SK-N-SH treated with all-trans-retinoic acid at 6 μM for 48 hours (cell line): ENCODE measurements around the gene CBR1.

Experiments
- ATAC-seq: fragments of 200-7000 bp; cut with Tn5 transposase; 3 replicates; pipeline ENCODE4 v1.9.1; 2020; ENCODE audit warnings: mild to moderate bottlenecking, moderate library complexity
- ARNTL ChIP-seq: fragments of 450-650 bp; formaldehyde crosslinking; IDR thresholded peaks from 2 replicates; pipeline ENCODE4 v1.5.0; 2020; ENCODE audit warnings: low read depth, mild to moderate bottlenecking, moderate library complexity, borderline replicate concordance
- BACH2 ChIP-seq: fragments of 250-450 bp; sonication (Bioruptor Pico); IDR thresholded peaks from 2 replicates; pipeline ENCODE4 v1.9.0; 2021; ENCODE audit warnings: mild to moderate bottlenecking, borderline replicate concordance
- CSDC2 ChIP-seq: fragments of 250-450 bp; sonication (Bioruptor Pico); IDR thresholded peaks from 2 replicates; pipeline ENCODE4 v1.5.0; 2020; ENCODE audit warnings: mild to moderate bottlenecking, moderate library complexity
- ESRRG ChIP-seq: fragments of 250-450 bp; sonication (Bioruptor Pico); IDR thresholded peaks from 2 replicates; pipeline ENCODE4 v1.6.1; 2021; ENCODE audit warnings: mild to moderate bottlenecking
- GLIS3 ChIP-seq: fragments of 250-450 bp; sonication (Bioruptor Pico); IDR thresholded peaks from 2 replicates; pipeline ENCODE4 v1.5.0; 2020; ENCODE audit warnings: mild to moderate bottlenecking, moderate library complexity
- ISL1 ChIP-seq: fragments of 250-450 bp; sonication (Bioruptor Pico); IDR thresholded peaks from 2 replicates; pipeline ENCODE4 v2.1.2; 2022; ENCODE audit warnings: mild to moderate bottlenecking, moderate library complexity
- OSR1 ChIP-seq: fragments of 250-450 bp; sonication (Bioruptor Pico); IDR thresholded peaks from 2 replicates; pipeline ENCODE4 v1.8.0; 2022; ENCODE audit warnings: moderate library complexity, mild to moderate bottlenecking, inconsistent platforms
- PPARA ChIP-seq: fragments of 250-450 bp; sonication (Bioruptor Pico); IDR thresholded peaks from 2 replicates; pipeline ENCODE4 v1.5.0; 2020; ENCODE audit warnings: mild to moderate bottlenecking, borderline replicate concordance
- RARB ChIP-seq: fragments of 250-450 bp; sonication (Bioruptor Pico); IDR thresholded peaks from 2 replicates; pipeline ENCODE4 v1.8.0; 2021; ENCODE audit warnings: mild to moderate bottlenecking, moderate library complexity
- SNAI2 ChIP-seq: fragments of 250-450 bp; sonication (Bioruptor Pico); IDR thresholded peaks from 2 replicates; pipeline ENCODE4 v1.5.0; 2020; ENCODE audit warnings: mild to moderate bottlenecking, moderate library complexity
- TOX ChIP-seq: fragments of 250-450 bp; sonication (Bioruptor Pico); IDR thresholded peaks from 2 replicates; pipeline ENCODE4 v1.8.0; 2021; ENCODE audit warnings: mild to moderate bottlenecking, moderate library complexity, borderline replicate concordance
- ZC3H10 ChIP-seq: fragments of 250-450 bp; sonication (Bioruptor Pico); IDR thresholded peaks from 2 replicates; pipeline ENCODE4 v1.5.1; 2021; ENCODE audit warnings: mild to moderate bottlenecking, moderate library complexity
- ZFP3 ChIP-seq: fragments of 250-450 bp; sonication (Bioruptor Pico); IDR thresholded peaks from 2 replicates; pipeline ENCODE4 v1.5.0; 2020; ENCODE audit warnings: mild to moderate bottlenecking, moderate library complexity
- ZNF565 ChIP-seq: fragments of 450-650 bp; formaldehyde crosslinking; conservative IDR thresholded peaks from 2 replicates; pipeline ENCODE4 v1.5.0; 2020; ENCODE audit warnings: low read depth, mild to moderate bottlenecking, moderate library complexity
- ZNF8 ChIP-seq: fragments of 450-650 bp; formaldehyde crosslinking; IDR thresholded peaks from 2 replicates; pipeline ENCODE4 v1.5.0; 2020; ENCODE audit warnings: mild to moderate bottlenecking, moderate library complexity
- TF ChIP-seq, protein P1 (sequence below): fragments of 250-450 bp; sonication (Bioruptor Pico); IDR thresholded peaks from 2 replicates; pipeline ENCODE4 v1.5.0; 2020; ENCODE audit warnings: mild to moderate bottlenecking, moderate library complexity
- TF ChIP-seq, protein P2 (sequence below): fragments of 250-450 bp; sonication (Bioruptor Pico); IDR thresholded peaks from 2 replicates; pipeline ENCODE4 v1.8.0; 2020; ENCODE audit warnings: mild to moderate bottlenecking, moderate library complexity, borderline replicate concordance
- TF ChIP-seq, protein P3 (sequence below): fragments of 250-450 bp; sonication (Bioruptor Pico); IDR thresholded peaks from 2 replicates; pipeline ENCODE4 v1.8.0; 2021; ENCODE audit warnings: low read depth, mild to moderate bottlenecking, moderate library complexity, borderline replicate concordance
- TF ChIP-seq, protein P4 (sequence below): fragments of 250-450 bp; sonication (Bioruptor Pico); IDR thresholded peaks from 2 replicates; pipeline ENCODE4 v1.5.1; 2021; ENCODE audit warnings: mild to moderate bottlenecking, moderate library complexity
- TF ChIP-seq, protein P5 (sequence below): fragments of 250-450 bp; sonication (Bioruptor Pico); IDR thresholded peaks from 2 replicates; pipeline ENCODE4 v1.5.1; 2020; ENCODE audit warnings: low read depth, mild to moderate bottlenecking, moderate library complexity

The CBR1 gene

DNA sequence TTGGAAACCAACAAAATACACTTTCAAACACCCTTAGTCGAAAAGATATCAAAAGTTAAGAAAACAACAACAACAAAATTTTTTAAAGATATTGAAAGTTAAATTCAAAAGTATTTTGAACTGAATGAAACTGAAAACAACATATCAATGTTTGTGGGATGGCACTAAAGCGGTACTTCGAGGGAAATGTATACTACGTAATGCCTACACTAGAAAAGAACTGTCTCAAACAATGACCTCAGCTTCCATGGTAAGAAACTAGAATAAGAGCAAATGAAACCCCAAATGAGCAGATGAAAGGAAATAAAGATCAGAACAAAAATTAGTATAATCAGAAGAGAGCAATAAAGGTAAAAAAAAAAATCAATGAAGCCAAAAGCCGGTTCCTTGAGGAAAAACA, 6.1 kb downstream of the CBR1 start:
- no peak for TF ChIP-seq ARNTL (CRISPR knock-in tag)
- TF ChIP-seq, protein P1, sequence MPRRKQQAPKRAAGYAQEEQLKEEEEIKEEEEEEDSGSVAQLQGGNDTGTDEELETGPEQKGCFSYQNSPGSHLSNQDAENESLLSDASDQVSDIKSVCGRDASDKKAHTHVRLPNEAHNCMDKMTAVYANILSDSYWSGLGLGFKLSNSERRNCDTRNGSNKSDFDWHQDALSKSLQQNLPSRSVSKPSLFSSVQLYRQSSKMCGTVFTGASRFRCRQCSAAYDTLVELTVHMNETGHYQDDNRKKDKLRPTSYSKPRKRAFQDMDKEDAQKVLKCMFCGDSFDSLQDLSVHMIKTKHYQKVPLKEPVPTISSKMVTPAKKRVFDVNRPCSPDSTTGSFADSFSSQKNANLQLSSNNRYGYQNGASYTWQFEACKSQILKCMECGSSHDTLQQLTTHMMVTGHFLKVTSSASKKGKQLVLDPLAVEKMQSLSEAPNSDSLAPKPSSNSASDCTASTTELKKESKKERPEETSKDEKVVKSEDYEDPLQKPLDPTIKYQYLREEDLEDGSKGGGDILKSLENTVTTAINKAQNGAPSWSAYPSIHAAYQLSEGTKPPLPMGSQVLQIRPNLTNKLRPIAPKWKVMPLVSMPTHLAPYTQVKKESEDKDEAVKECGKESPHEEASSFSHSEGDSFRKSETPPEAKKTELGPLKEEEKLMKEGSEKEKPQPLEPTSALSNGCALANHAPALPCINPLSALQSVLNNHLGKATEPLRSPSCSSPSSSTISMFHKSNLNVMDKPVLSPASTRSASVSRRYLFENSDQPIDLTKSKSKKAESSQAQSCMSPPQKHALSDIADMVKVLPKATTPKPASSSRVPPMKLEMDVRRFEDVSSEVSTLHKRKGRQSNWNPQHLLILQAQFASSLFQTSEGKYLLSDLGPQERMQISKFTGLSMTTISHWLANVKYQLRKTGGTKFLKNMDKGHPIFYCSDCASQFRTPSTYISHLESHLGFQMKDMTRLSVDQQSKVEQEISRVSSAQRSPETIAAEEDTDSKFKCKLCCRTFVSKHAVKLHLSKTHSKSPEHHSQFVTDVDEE (CRISPR knock-in tag): no peak
- no peak for TF ChIP-seq GLIS3 (CRISPR knock-in tag)
- no peak for TF ChIP-seq ZFP3
- no peak for TF ChIP-seq ZNF8 (CRISPR knock-in tag)
- TF ChIP-seq, protein P2, sequence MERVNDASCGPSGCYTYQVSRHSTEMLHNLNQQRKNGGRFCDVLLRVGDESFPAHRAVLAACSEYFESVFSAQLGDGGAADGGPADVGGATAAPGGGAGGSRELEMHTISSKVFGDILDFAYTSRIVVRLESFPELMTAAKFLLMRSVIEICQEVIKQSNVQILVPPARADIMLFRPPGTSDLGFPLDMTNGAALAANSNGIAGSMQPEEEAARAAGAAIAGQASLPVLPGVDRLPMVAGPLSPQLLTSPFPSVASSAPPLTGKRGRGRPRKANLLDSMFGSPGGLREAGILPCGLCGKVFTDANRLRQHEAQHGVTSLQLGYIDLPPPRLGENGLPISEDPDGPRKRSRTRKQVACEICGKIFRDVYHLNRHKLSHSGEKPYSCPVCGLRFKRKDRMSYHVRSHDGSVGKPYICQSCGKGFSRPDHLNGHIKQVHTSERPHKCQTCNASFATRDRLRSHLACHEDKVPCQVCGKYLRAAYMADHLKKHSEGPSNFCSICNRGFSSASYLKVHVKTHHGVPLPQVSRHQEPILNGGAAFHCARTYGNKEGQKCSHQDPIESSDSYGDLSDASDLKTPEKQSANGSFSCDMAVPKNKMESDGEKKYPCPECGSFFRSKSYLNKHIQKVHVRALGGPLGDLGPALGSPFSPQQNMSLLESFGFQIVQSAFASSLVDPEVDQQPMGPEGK: no peak
- TF ChIP-seq RARB (CRISPR knock-in tag): no peak
- TF ChIP-seq PPARA (CRISPR knock-in tag): no peak
- ATAC-seq: no peak

DNA sequence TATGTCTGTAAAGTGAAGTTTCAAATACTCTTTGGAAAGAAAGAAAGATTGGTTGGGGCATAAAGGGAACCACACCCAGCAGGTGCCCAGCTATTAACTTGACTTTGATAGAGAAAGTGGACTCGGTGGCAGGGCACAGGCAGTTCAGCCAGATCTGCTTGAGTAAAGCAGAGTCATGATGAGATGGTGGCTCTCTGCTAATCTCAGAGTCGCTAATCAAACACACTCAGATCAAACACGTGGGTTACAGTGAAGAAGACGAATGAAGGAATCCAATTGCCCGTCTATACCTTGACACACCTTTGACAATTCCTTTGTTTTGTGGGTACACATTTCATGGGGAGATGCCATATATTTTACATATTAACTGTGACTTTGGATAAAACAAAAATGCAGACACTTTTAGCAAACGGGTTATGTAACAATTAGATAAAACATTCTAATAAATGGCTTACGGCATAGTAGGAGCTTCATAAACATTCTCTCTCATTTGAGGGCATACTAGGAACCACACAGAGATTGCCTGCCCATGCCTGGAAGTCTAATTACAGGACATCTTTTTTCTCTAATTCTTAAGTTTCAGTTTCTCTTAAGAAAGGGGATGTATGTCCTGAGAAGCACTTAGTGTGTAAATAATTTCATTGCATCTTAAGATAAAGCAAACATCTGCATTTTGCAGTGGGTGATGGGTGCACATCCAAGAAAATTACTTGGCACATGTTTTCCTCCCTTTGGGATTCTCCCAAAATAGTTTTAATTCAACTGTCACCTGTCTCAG, 7.2 kb downstream of the CBR1 start:
- ATAC-seq: no peak
- TF ChIP-seq ZNF565 (CRISPR knock-in tag): no peak
- no peak for TF ChIP-seq ZNF8 (CRISPR knock-in tag)
- TF ChIP-seq, protein P3, sequence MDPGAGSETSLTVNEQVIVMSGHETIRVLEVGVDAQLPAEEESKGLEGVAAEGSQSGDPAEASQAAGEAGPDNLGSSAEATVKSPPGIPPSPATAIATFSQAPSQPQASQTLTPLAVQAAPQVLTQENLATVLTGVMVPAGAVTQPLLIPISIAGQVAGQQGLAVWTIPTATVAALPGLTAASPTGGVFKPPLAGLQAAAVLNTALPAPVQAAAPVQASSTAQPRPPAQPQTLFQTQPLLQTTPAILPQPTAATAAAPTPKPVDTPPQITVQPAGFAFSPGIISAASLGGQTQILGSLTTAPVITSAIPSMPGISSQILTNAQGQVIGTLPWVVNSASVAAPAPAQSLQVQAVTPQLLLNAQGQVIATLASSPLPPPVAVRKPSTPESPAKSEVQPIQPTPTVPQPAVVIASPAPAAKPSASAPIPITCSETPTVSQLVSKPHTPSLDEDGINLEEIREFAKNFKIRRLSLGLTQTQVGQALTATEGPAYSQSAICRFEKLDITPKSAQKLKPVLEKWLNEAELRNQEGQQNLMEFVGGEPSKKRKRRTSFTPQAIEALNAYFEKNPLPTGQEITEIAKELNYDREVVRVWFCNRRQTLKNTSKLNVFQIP (CRISPR knock-in tag): no peak
- TF ChIP-seq PPARA (CRISPR knock-in tag): no peak
- TF ChIP-seq, protein P4, sequence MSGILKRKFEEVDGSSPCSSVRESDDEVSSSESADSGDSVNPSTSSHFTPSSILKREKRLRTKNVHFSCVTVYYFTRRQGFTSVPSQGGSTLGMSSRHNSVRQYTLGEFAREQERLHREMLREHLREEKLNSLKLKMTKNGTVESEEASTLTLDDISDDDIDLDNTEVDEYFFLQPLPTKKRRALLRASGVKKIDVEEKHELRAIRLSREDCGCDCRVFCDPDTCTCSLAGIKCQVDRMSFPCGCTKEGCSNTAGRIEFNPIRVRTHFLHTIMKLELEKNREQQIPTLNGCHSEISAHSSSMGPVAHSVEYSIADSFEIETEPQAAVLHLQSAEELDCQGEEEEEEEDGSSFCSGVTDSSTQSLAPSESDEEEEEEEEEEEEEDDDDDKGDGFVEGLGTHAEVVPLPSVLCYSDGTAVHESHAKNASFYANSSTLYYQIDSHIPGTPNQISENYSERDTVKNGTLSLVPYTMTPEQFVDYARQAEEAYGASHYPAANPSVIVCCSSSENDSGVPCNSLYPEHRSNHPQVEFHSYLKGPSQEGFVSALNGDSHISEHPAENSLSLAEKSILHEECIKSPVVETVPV (CRISPR knock-in tag): no peak
- TF ChIP-seq, protein P2: no peak
- no peak for TF ChIP-seq ZC3H10 (CRISPR knock-in tag)
- no peak for TF ChIP-seq GLIS3 (CRISPR knock-in tag)
- no peak for TF ChIP-seq BACH2 (CRISPR knock-in tag)
- TF ChIP-seq ZFP3: no peak
- TF ChIP-seq, protein P1 (CRISPR knock-in tag): no peak
- no peak for TF ChIP-seq RARB (CRISPR knock-in tag)
- TF ChIP-seq TOX (CRISPR knock-in tag): no peak
- no peak for TF ChIP-seq OSR1 (CRISPR knock-in tag)
- no peak for TF ChIP-seq CSDC2 (CRISPR knock-in tag)
- TF ChIP-seq, protein P5, sequence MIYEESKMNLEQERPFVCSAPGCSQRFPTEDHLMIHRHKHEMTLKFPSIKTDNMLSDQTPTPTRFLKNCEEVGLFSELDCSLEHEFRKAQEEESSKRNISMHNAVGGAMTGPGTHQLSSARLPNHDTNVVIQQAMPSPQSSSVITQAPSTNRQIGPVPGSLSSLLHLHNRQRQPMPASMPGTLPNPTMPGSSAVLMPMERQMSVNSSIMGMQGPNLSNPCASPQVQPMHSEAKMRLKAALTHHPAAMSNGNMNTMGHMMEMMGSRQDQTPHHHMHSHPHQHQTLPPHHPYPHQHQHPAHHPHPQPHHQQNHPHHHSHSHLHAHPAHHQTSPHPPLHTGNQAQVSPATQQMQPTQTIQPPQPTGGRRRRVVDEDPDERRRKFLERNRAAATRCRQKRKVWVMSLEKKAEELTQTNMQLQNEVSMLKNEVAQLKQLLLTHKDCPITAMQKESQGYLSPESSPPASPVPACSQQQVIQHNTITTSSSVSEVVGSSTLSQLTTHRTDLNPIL: no peak
- no peak for TF ChIP-seq ESRRG (CRISPR knock-in tag)
- TF ChIP-seq SNAI2 (CRISPR knock-in tag): no peak
- TF ChIP-seq ISL1 (CRISPR knock-in tag): no peak
